BLaER1 treated with 17β-estradiol and CSF1 and Interleukin-3, amounts not matched to agents 10 nM and 100 nM (cell line): ENCODE measurements around the gene SLC25A22.

Experiments used
- H3K27ac ChIP-seq, 11 experiments: shearing (Covaris generic); formaldehyde crosslinking; 2 replicates each; pipeline ENCODE4 v1.8.1; 2022
- H3K27me3 ChIP-seq, 11 experiments: shearing (Covaris generic); formaldehyde crosslinking; 2 replicates each; pipeline ENCODE4 v1.8.1; 2022
- H3K36me3 ChIP-seq, 11 experiments: shearing (Covaris generic); formaldehyde crosslinking; 2 replicates each; pipeline ENCODE4 v1.8.1; 2022
- H3K4me1 ChIP-seq, 10 experiments: shearing (Covaris generic); formaldehyde crosslinking; 2 replicates each; pipeline ENCODE4 v1.8.1; 2022
- H3K4me2 ChIP-seq, 11 experiments: shearing (Covaris generic); formaldehyde crosslinking; 2 replicates each; pipeline ENCODE4 v1.8.1; 2022
- H3K4me3 ChIP-seq, 10 experiments: shearing (Covaris generic); formaldehyde crosslinking; 2 replicates each; pipeline ENCODE4 v1.8.1; 2022
- H3K9ac ChIP-seq, 11 experiments: shearing (Covaris generic); formaldehyde crosslinking; 2 replicates each; pipeline ENCODE4 v1.8.1; 2022
- H3K9me3 ChIP-seq, 11 experiments: shearing (Covaris generic); formaldehyde crosslinking; replicated peaks in 1 of 11; 2 replicates each; pipeline ENCODE4 v1.8.1; 2022
- H4K20me1 ChIP-seq, 11 experiments: shearing (Covaris generic); formaldehyde crosslinking; 2 replicates each; pipeline ENCODE4 v1.8.1; 2022
- Cebpa-rat ChIP-seq, 11 experiments: shearing (Covaris generic); IDR thresholded peaks; 2 replicates each; pipeline ENCODE4 v1.8.1; 2022

SLC25A22 gene

DNA sequence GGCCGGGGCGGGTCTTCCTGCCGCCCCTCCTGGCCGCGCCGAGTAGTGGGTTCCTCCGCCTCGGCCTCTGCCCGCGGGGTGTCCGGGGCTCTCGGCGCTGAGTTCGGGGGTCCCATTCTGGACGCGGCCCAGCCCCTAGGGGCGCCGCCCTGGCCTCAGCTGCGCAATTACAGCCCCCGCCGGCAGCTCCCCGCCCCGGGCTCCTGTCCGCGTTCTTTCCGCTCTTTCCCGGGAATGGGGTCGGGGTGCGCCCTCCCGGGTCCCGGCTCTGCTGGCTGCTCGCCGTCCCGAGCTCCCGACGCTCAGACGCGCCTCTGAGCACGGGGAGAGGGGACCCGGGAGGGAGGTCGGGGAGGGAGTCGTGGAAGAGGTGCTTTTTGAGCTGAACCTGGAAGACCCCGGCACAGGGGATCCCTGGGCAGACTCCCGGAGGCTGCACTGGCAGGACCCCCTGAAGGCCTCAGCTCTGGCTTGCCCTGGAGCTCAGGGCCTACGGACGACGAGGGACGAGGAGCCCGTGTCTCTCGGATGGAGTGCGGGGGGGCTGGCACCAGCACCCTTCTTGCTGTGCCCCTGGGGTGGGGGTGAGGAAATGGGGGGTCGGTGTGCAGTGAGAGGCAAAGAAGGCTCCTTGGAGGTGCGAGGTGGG lies 45.1 kb upstream of the SLC25A22 start:
- no peaks in the 10 kb centered on the region for H3K9me3 ChIP-seq
- H3K4me3 ChIP-seq, result peak overlapping the region; percentile 87 to 100 (median 96)
- peak overlapping the region; percentile 85 to 99 (median 98) for H3K4me2 ChIP-seq
- H4K20me1 ChIP-seq, result peaks cover 62 to 75% (median 71%) of the 10 kb centered on the region in 11 experiments
- H3K36me3 ChIP-seq, result peaks cover 26 to 32% (median 30%) of the 10 kb centered on the region in 11 experiments
- peak overlapping the region; percentile 98 to 100 (median 99) for H3K9ac ChIP-seq
- H3K27ac ChIP-seq, result peak overlapping the region; percentile 90 to 100 (median 99)
- no peak for TF ChIP-seq Cebpa-rat (IDR thresholded peaks at IDR 0.05)
- H3K4me1 ChIP-seq, result peaks cover 56 to 69% (median 60%) of the 10 kb centered on the region in 10 experiments
- H3K27me3 ChIP-seq, result peaks cover 0 to 5% (median 0%) of the 10 kb centered on the region in 11 experiments; a peak in 2 of 22 replicates

DNA sequence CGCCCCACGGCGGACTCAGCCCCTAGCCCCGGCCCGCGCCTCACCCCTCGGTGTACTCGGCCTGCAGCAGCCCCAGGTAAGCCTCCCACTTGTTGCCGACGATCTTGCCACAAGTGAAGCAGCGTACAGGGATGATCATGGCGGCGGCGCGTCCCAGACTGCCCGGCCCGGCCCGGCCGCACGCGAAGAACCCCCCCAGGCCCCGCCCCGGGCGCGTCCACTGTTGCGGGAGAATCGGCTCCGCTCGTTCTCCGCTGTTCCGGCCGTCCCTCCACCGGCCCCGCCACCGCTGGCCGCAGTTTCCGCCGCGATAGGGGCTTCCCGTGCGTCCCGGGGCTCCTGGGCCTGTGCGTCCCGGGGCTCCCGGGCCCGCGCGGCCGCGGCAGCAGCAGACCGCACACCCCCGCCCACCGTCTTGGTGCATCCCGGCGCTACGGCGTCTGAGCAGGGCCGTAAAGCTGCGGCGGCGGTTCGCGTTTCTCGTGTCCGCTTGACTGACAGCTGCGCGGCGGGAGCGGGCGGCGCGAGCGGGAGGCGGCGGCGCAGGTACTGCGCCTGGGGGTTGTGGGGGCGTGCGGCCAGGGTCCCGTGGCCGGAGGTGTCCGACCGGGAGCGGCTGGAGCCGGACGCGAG lies 44.4 kb upstream of the SLC25A22 start, which contains the start of the genes POLR2L and TSPAN4:
Gene POLR2L, minus strand, starts transcription at position 160 of the 633 bp plus-strand sequence. Its CDS starts 21 bp downstream, at position 139.
Gene TSPAN4, plus strand, starts transcription at position 483 of the 633 bp plus-strand sequence. CDS start 7,453 bp downstream, outside the sequence.
- no peak for TF ChIP-seq Cebpa-rat (IDR thresholded peaks at IDR 0.05)
- Histone ChIP-seq H3K4me2 (peak within 1 kb of the TSS; percentile 85 to 99 (median 98)), H4K20me1 (peaks cover 63 to 75% (median 71%) of the 10 kb centered on the region in 11 experiments), H3K27me3 (no peaks in the 10 kb centered on the region), H3K4me1 (peaks cover 50 to 68% (median 56%) of the 10 kb centered on the region in 10 experiments), H3K9me3 (no peaks in the 10 kb centered on the region), H3K36me3 (peaks cover 32 to 39% (median 37%) of the 10 kb centered on the region in 11 experiments), H3K9ac (peak within 1 kb of the TSS; percentile 98 to 100 (median 99)), H3K27ac (peak within 1 kb of the TSS; percentile 98 to 100 (median 99)), H3K4me3 (peak within 1 kb of the TSS; percentile 87 to 100 (median 96))

DNA sequence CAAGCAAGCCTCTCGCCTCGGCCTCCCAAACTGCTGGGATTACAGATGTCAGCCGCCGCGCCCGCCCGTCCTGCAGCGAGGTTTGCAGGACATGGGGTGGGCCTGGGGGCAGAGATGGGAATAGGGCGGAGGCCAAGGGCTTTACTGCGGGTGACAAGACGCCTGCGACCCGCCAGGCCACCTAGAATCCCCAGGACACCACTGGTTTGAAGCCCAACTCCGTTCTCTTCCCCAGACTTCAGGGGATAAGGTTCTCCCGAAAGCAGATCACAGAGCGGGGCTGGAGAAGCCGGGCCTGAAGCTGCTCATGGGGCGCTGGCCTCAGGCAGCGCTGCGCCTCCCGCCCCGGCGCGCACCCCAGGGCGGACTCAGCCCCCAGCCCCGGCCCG lies 43.9 kb upstream of the SLC25A22 start:
- peak overlapping the region; percentile 98 to 100 (median 99) for H3K27ac ChIP-seq

DNA sequence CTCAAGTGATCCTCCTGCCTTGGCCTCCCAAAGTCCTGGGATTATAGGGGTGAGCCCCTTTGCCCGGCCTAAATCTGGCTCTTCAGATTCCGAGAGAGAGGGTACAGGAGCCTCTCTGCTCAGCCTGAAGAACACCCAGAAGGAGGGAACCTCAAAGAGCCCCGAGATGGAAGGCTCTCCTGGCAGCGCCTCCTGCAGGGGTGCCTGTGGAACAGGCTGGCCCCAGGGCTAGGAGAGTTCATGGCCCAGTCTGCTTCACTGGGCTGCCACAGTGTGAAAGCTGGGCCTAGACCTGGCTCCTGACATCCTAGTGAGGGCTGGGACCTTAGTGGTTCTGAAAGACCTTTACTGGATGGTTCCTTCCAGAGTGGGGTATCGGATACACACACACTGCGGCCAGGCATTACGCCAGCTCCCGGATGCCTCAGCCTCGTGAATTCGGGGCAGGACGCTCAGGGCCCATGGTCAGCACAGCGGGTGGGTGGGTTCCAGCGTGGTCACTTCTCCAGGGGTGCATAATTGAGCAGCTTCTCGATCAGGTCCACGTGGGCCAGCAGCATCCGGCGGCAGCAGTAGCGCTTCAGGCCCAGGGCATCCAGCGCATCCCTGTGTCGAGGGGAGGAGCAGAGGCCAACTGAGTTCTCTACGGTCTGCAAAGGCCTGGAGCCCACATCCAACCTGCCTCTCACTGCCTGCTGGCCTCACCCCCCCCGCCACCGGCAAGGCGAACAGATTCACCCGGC lies 42.0 kb upstream of the SLC25A22 start:
- H3K4me3 ChIP-seq, result peak overlapping the region in 6 of 10 experiments; percentile 89 to 99 (median 94); a peak in 6 of 20 replicates

More for the DNA sequence above, 43.9 kb upstream of the SLC25A22 start:
- Histone ChIP-seq H3K27me3 (no peaks in the 10 kb centered on the region), H3K4me3 (peak overlapping the region; percentile 87 to 100 (median 96)), H3K9me3 (no peaks in the 10 kb centered on the region), H3K36me3 (peaks cover 37 to 44% (median 42%) of the 10 kb centered on the region in 11 experiments), H3K4me1 (peaks cover 49 to 70% (median 54%) of the 10 kb centered on the region in 10 experiments), H3K4me2 (peak overlapping the region; percentile 85 to 99 (median 98)), H3K9ac (peak overlapping the region; percentile 98 to 100 (median 99)), H4K20me1 (peaks cover 68 to 77% (median 73%) of the 10 kb centered on the region in 11 experiments)
- no peak for TF ChIP-seq Cebpa-rat (IDR thresholded peaks at IDR 0.05)

DNA sequence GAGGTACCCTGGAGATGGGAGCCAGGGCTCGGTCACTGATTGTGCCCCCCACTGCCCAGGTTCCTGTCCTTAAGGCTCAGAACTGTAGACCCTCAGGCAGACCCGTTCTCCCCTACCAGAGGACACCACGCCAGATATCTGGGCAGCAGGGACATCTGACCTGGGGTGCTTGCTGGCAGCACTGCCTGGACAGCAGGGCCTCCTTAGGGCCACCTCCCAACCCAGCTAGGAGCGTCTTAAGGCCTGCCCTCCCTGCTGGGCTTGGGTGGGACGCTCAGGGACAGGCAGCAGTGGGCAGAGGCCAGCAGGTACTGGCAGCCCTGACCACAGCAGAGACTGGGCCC lies 41.2 kb upstream of the SLC25A22 start:
- peaks cover 46 to 53% (median 52%) of the 10 kb centered on the region in 11 experiments for H3K36me3 ChIP-seq
- peaks cover 0 to 11% (median 6%) of the 10 kb centered on the region in 11 experiments; a peak in 7 of 22 replicates for H3K27me3 ChIP-seq
- TF ChIP-seq Cebpa-rat (IDR thresholded peaks at IDR 0.05), result no peak
- peak overlapping the region in 4 of 11 experiments; percentile 13 to 31 (median 27); a peak in 3 of 22 replicates for H3K9ac ChIP-seq
- H3K9me3 ChIP-seq, result no peaks in the 10 kb centered on the region
- peaks cover 36 to 61% (median 42%) of the 10 kb centered on the region in 10 experiments for H3K4me1 ChIP-seq
- H3K4me3 ChIP-seq, result no peak overlapping the region
- no peak overlapping the region for H3K27ac ChIP-seq
- H4K20me1 ChIP-seq, result peaks cover 69 to 80% (median 74%) of the 10 kb centered on the region in 11 experiments
- no peak overlapping the region for H3K4me2 ChIP-seq

More for the DNA sequence above, 42.0 kb upstream of the SLC25A22 start:
- H3K27ac ChIP-seq, result no peak overlapping the region
- peaks cover 36 to 61% (median 40%) of the 10 kb centered on the region in 10 experiments for H3K4me1 ChIP-seq
- H3K9me3 ChIP-seq, result no peaks in the 10 kb centered on the region
- H4K20me1 ChIP-seq, result peaks cover 64 to 75% (median 69%) of the 10 kb centered on the region in 11 experiments
- no peak for TF ChIP-seq Cebpa-rat (IDR thresholded peaks at IDR 0.05)
- peak overlapping the region; percentile 98 to 100 (median 99); a peak in 20 of 22 replicates for H3K9ac ChIP-seq
- H3K4me2 ChIP-seq, result peak overlapping the region; percentile 85 to 99 (median 98); a peak in 20 of 22 replicates
- peaks cover 0 to 3% (median 0%) of the 10 kb centered on the region in 11 experiments; a peak in 3 of 22 replicates for H3K27me3 ChIP-seq
- peaks cover 46 to 53% (median 52%) of the 10 kb centered on the region in 11 experiments for H3K36me3 ChIP-seq

DNA sequence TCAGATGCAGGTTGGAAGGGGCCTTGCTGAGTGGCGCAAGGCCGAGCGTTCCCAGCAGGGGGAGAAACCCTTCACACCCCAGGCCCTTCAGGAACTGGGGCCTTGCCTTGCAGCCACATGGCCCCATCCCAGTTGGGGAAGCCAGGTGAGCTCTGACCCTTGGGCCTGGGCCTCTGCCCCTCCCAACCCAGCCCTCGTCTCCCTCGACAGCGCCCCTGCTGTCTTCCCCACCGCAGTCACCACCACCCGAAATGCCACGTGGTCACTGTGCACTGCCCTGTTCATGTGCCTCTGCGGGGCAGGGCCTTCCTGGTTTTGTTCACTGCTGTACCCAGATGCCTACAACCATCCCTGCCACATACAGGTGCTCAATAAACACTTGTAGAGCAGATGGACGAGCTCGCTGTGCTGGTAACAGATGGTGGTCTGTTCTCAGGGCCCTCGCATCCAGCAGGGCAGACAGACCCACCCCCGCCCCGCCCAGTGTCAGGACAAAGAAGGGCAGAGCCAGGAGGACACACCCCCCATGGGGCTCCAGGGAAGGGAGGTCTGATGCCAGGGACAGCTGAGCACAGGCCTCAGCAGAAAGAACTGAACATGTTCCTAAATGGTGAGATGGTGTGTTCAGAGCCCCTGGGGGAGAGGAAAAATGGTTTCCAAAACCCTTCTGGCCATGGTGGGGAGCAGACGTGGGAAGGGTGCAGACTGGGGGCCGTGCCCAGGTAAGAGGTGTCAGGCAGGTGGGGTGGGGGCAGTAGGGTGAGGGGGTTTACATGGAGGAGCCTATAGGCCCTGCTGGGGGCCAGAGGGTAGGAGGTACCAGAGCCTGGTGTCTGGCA lies 40.6 kb upstream of the SLC25A22 start:
- Histone ChIP-seq H3K27ac (no peak overlapping the region), H4K20me1 (peaks cover 74 to 86% (median 80%) of the 10 kb centered on the region in 11 experiments)

DNA sequence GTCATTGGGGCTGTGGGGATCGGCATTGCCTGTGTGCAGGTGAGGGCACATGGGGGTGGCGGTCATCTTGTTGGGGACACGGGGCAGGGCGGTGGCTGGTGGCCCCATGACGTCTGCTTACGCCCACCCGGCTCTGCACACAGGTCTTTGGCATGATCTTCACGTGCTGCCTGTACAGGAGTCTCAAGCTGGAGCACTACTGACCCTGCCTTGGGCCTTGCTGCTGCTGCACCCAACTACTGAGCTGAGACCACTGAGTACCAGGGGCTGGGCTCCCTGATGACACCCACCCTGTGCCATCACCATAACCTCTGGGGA lies 39.9 kb upstream of the SLC25A22 start:
- H3K4me2 ChIP-seq, result no peak overlapping the region
- H3K27me3 ChIP-seq, result peaks cover 0 to 21% (median 7%) of the 10 kb centered on the region in 11 experiments; a peak in 9 of 22 replicates
- no peak overlapping the region for H3K27ac ChIP-seq
- H3K4me1 ChIP-seq, result peaks cover 35 to 60% (median 42%) of the 10 kb centered on the region in 10 experiments
- H3K4me3 ChIP-seq, result no peak overlapping the region
- no peak for TF ChIP-seq Cebpa-rat (IDR thresholded peaks at IDR 0.05)
- H3K9me3 ChIP-seq, result no peaks in the 10 kb centered on the region
- H3K36me3 ChIP-seq, result peaks cover 46 to 53% (median 52%) of the 10 kb centered on the region in 11 experiments
- peaks cover 74 to 91% (median 85%) of the 10 kb centered on the region in 11 experiments for H4K20me1 ChIP-seq
- 0 out of 22 replicates have a peak overlapping the region, but pooled peaks of 1 of the 11 experiments have one; percentile 11 for H3K9ac ChIP-seq

More for the DNA sequence above, 40.6 kb upstream of the SLC25A22 start:
- Histone ChIP-seq H3K27me3 (peaks cover 0 to 16% (median 7%) of the 10 kb centered on the region in 11 experiments; a peak in 7 of 22 replicates), H3K9me3 (no peaks in the 10 kb centered on the region), H3K9ac (peak overlapping the region in 3 of 11 experiments; percentile 13 to 29 (median 25); a peak in 3 of 22 replicates), H3K4me2 (no peak overlapping the region), H3K36me3 (peaks cover 46 to 53% (median 52%) of the 10 kb centered on the region in 11 experiments), H3K4me3 (no peak overlapping the region), H3K4me1 (peaks cover 36 to 61% (median 44%) of the 10 kb centered on the region in 10 experiments)
- TF ChIP-seq Cebpa-rat (IDR thresholded peaks at IDR 0.05), result no peak
